Keratinocyte (primary cell): ENCODE data around the gene MLLT10. TPM values are rescaled to one million over a fixed set of nuclear protein-coding genes. Genes with fewer than 3 reads are reported as not detected.

Experiments
- DNase-seq: peaks from one replicate; pipeline ENCODE4 v3.0.0-alpha.2; 2011; ENCODE audit warnings: low read depth, missing footprints, low spot score
- FAIRE-seq: peaks from 2 replicates; lab custom pipeline; 2011; peaks lifted over from hg19 to GRCh38; lab: Jason Lieb, UNC
- H2AFZ ChIP-seq: 2 replicates; pipeline ENCODE4 v1.6.0; 2012; ENCODE audit warnings: low read length, control low read depth, inconsistent platforms; ENCODE audit not compliant: control insufficient read depth
- H3K27ac ChIP-seq: 2 replicates; pipeline ENCODE4 v1.5.1; 2011; ENCODE audit warnings: low read length; ENCODE audit not compliant: control insufficient read depth, insufficient read depth
- H3K27me3 ChIP-seq: 3 replicates; pipeline ENCODE4 v1.6.0; 2011; ENCODE audit warnings: low read length; ENCODE audit not compliant: control insufficient read depth, insufficient read depth; ENCODE audit errors: extremely low read depth
- H3K36me3 ChIP-seq, 2 experiments: 2 replicates in 1 of 2; 3 replicates in 1 of 2; pipeline ENCODE4 v1.5.1; 2011; ENCODE audit warnings: low read length in 2 of 2, mild to moderate bottlenecking in 1 of 2; ENCODE audit not compliant: control insufficient read depth in 2 of 2, insufficient read depth in 2 of 2; ENCODE audit errors: extremely low read depth in 1 of 2
- H3K4me1 ChIP-seq: 3 replicates; pipeline ENCODE4 v1.5.1; 2011; ENCODE audit warnings: low read length; ENCODE audit not compliant: control insufficient read depth, insufficient read depth; ENCODE audit errors: extremely low read depth
- H3K4me2 ChIP-seq: 3 replicates; pipeline ENCODE4 v1.6.0; 2011; ENCODE audit warnings: low read depth, low read length; ENCODE audit not compliant: control insufficient read depth, insufficient read depth; ENCODE audit errors: extremely low read depth
- H3K4me3 ChIP-seq, 3 experiments: fragments of 200-600 bp in 1 of 3; sonication (generic) in 1 of 3; 2 replicates in 2 of 3; 3 replicates in 1 of 3; pipeline ENCODE4 v1.5.1; 2011 to 2016; ENCODE audit warnings: low read length in 3 of 3, mild to moderate bottlenecking in 3 of 3, control low read depth in 2 of 3, inconsistent platforms in 1 of 3, low read depth in 1 of 3, mixed read lengths in 1 of 3, mixed run types in 1 of 3, moderate library complexity in 1 of 3; ENCODE audit not compliant: control insufficient read depth in 2 of 3, insufficient read depth in 2 of 3; ENCODE audit errors: extremely low read depth in 1 of 3
- H3K79me2 ChIP-seq: 2 replicates; pipeline ENCODE4 v1.6.0; 2012; ENCODE audit warnings: low read length; ENCODE audit not compliant: control insufficient read depth, insufficient read depth
- H3K9ac ChIP-seq: 3 replicates; pipeline ENCODE4 v1.6.0; 2011; ENCODE audit warnings: low read length; ENCODE audit not compliant: control insufficient read depth, insufficient read depth; ENCODE audit errors: extremely low read depth
- H3K9me1 ChIP-seq: 3 replicates; pipeline ENCODE4 v1.6.0; 2011; ENCODE audit warnings: low read length; ENCODE audit not compliant: control insufficient read depth, insufficient read depth; ENCODE audit errors: extremely low read depth
- H3K9me3 ChIP-seq: 2 replicates; pipeline ENCODE4 v1.5.1; 2012; ENCODE audit warnings: low read depth, low read length; ENCODE audit not compliant: control insufficient read depth
- H4K20me1 ChIP-seq: 3 replicates; pipeline ENCODE4 v1.6.0; 2011; ENCODE audit warnings: low read length; ENCODE audit not compliant: control insufficient read depth, insufficient read depth; ENCODE audit errors: extremely low read depth
- CTCF ChIP-seq, 3 experiments: IDR thresholded peaks in 1 of 3; conservative IDR thresholded peaks in 1 of 3; optimal IDR thresholded peaks in 1 of 3; 2 replicates in 2 of 3; 3 replicates in 1 of 3; pipeline versions ENCODE3 to v1.5.1; 2011; ENCODE audit warnings: low read length in 3 of 3, mild to moderate bottlenecking in 3 of 3, moderate library complexity in 2 of 3, control low read depth in 1 of 3, inconsistent platforms in 1 of 3; ENCODE audit not compliant: insufficient read depth in 2 of 3; ENCODE audit errors: extremely low read depth in 1 of 3
- EZH2 ChIP-seq: IDR thresholded peaks from one replicate; pipeline ENCODE4 v1.6.1; 2012; ENCODE audit warnings: inconsistent platforms, mild to moderate bottlenecking, low read length, moderate library complexity
- dilution Hi-C: fragments of 300-500 bp; cut with MboI; formaldehyde crosslinking; loops from one replicate; pipeline ENCODE4 v1.7.0; 2020; ENCODE audit warnings: low sequenced_read_pairs; ENCODE audit not compliant: extremely low pct_ligation_motif_present
- polyA plus RNA-seq, 5 experiments: library from polyadenylated mRNA; depleted of rRNA in 3 of 5; stranded (reverse) in 3 of 5; stranded (forward) in 1 of 5; unstranded in 1 of 5; fragments of >200 nt; gene quantifications; 1 replicate in 1 of 5; 2 replicates in 3 of 5; 3 replicates in 1 of 5; pipeline versions ENCODE4 v1.2.1 to v1.2.3, GENCODE V29; 2011 to 2012; ENCODE audit warnings: missing spikeins in 2 of 5, low read depth in 1 of 5, low replicate concordance in 1 of 5

MLLT10 gene
- polyA plus RNA-seq, 1 donor (not counting 4 experiments of a cell fraction or from before 2014, with no cell fraction given): 40.2 TPM

GRCh38 chr10:21524526-21525366, 9.3 kb upstream of the MLLT10 start:
- peak overlapping the region; percentile 100 for H3K4me2 ChIP-seq
- H3K9me1 ChIP-seq: no peaks in the 10 kb centered on the region
- peaks cover 31% of the 10 kb centered on the region for H3K4me1 ChIP-seq
- peak overlapping the region; percentile 58 to 97 (median 83) for H3K4me3 ChIP-seq
- peak overlapping the region; percentile 83 for H3K9ac ChIP-seq
- FAIRE-seq: peak; percentile 48
- no peaks in the 10 kb centered on the region for H3K79me2 ChIP-seq
- dilution Hi-C loops: no loop called here
- H4K20me1 ChIP-seq: no peaks in the 10 kb centered on the region
- H3K27ac ChIP-seq: peak overlapping the region; percentile 95
- H2AFZ ChIP-seq: peak overlapping the region; percentile 98
- H3K27me3 ChIP-seq: no peaks in the 10 kb centered on the region
- no peak for TF ChIP-seq EZH2
- no peak for TF ChIP-seq CTCF (optimal IDR thresholded peaks at IDR 0.05 in 1 of 3, IDR thresholded peaks at IDR 0.05 in 1 of 3, conservative IDR thresholded peaks at IDR 0.05 in 1 of 3; ENCODE audit: extremely low read depth in 1 of 3, insufficient read depth in 2 of 3, low read length in 3 of 3)
- no peaks in the 10 kb centered on the region for H3K9me3 ChIP-seq
- DNase-seq: no peak
- no peaks in the 10 kb centered on the region for H3K36me3 ChIP-seq

DNA sequence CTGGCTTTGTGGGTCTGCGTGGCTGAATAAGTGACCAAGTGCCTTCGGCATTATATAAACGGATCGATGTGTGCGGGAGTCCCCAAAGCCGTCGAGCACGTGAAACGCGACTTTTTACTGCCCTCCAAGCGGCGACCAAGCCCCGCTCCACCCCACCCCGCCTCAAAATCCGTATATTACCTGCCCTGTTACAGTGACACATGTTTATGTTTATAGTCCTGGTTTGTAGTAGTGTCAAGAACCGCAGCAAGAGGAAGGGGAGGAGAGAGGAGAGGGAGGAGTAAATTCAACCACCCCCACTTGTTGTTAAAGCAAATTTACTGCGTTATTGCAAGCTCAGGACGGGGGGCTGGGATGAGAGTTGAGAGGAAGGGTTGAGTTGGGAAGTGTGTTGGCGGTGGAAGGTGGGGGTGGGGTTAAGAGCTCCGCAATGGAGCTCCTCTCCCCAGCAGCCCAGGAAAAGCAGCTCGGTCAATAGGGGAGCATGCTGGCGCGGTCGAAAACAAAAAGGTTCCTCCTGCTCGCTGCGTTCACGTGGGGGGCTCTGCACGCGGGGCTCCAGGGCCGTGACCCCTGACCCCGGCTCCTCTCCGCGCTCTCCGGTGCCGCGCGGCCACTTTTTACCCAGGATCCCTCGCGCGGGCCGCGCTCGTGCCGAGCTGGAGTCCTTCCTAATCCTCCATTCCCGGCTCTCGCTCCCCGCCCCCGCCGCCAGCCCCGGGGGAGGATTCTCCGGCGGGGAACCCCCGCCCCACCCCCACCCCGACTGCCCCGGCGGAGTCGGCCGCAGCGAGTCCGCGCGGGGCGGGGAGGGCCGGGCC, 8.5 kb upstream of the MLLT10 start, which contains the start of gene SKIDA1:
Gene SKIDA1 (minus strand): TSS at position 316 of the 821 bp plus-strand sequence. CDS start 7,860 bp downstream, outside the sequence.
- Histone ChIP-seq H3K9me1 (no peaks in the 10 kb centered on the region), H3K9me3 (no peaks in the 10 kb centered on the region), H3K27ac (peak within 1 kb of the TSS; percentile 95), H3K36me3 (no peaks in the 10 kb centered on the region), H3K4me2 (peak within 1 kb of the TSS; percentile 100), H3K9ac (peak within 1 kb of the TSS; percentile 83), H3K4me1 (peaks cover 31% of the 10 kb centered on the region), H2AFZ (peak within 1 kb of the TSS; percentile 98), H3K27me3 (no peaks in the 10 kb centered on the region), H4K20me1 (no peaks in the 10 kb centered on the region), H3K4me3 (peak within 1 kb of the TSS; percentile 58 to 97 (median 83)), H3K79me2 (no peaks in the 10 kb centered on the region)
- DNase-seq (peak; percentile 74), FAIRE-seq (peak; percentile 82)
- dilution Hi-C loops: no loop called here
- TF ChIP-seq EZH2 (no peak), CTCF (optimal IDR thresholded peaks at IDR 0.05 in 1 of 3, IDR thresholded peaks at IDR 0.05 in 1 of 3, conservative IDR thresholded peaks at IDR 0.05 in 1 of 3; ENCODE audit: extremely low read depth in 1 of 3, insufficient read depth in 2 of 3, low read length in 3 of 3) (no peak)
